Measurements from ENCODE around the gene SELENOO. TPM values are rescaled to one million over a fixed set of nuclear protein-coding genes. Genes with fewer than 3 reads are reported as not detected.

Gene SELENOO
- total and polyA plus RNA-seq, 2 of the 13 experiments (the other 11 are each of a cell fraction or from before 2014, with no cell fraction given) = 14.4 to 19.0 TPM

DNA sequence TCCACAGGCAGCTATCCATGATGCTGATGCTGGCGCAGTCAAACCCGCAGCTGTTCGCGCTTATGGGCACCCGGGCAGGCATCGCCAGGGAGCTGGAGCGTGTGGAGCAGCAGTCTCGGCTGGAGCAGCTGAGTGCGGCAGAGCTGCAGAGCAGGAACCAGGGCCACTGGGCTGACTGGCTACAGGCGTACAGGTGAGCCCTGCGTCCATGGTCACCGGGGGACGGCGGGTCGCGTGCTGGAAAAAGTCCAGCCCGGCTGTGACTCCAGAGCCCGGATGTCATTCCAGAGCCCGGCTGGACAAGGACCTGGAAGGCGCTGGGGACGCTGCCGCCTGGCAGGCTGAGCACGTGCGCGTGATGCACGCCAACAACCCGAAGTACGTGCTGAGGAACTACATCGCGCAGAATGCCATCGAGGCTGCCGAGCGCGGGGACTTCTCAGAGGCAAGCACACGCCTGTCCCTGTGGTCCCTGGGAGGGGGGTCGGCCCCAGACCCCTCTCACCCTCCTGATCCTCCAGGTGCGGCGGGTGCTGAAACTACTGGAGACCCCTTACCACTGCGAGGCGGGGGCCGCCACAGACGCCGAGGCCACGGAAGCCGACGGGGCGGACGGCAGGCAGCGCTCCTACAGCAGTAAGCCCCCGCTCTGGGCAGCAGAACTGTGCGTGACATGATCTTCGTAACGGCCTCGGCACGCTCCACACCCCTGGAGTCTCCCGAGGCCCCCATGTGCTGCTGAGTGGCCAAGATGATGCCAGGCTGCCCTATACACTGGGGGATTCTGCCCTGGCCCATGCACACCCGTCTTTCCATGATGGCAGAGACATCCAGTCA is 16.1 kb downstream of the SELENOO start:
- H4K20me1 ChIP-seq (ENCODE audit: insufficient read depth, low read length) = peaks cover 5% of the 10 kb centered on the region; the same call in 1 of the 2 replicates
- ATAC-seq (no peak), DNase-seq (ENCODE audit: low spot score) (no peak), FAIRE-seq (no peak)
- no peaks in the 10 kb centered on the region for H3K27me3 ChIP-seq (ENCODE audit: control insufficient read depth in 1 of 2, insufficient read depth in 2 of 2, low read length in 2 of 2)
- no peak overlapping the region for H3K4me3 ChIP-seq (replicated peaks in 1 of 3; ENCODE audit: insufficient read depth in 1 of 3, low read depth in 2 of 3, low read length in 3 of 3)
- H3K4me1 ChIP-seq (ENCODE audit: insufficient read depth, low read length) = no peaks in the 10 kb centered on the region
- in situ Hi-C loops (cut with HindIII; ENCODE audit: extremely low pct_ligation_motif_present, low pct_unique_long_range_greater_than_20kb) = no loop called here
- BruUV-seq (replicated peaks) = no TSS peak
- no peaks in the 10 kb centered on the region for H3K9me3 ChIP-seq (ENCODE audit: low read length)
- ChIA-PET CTCF (ENCODE audit: low intra/inter-chr PET ratio, low total read pairs) (no interaction called here), POLR2A (no interaction called here)
- peaks cover 18 to 70% of the 10 kb centered on the region in 2 experiments; a peak in 4 of 5 replicates for H3K36me3 ChIP-seq (replicated peaks in 1 of 2; ENCODE audit: control insufficient read depth in 1 of 2, insufficient read depth in 2 of 2, low read length in 2 of 2)
- intact Hi-C loops (cut with micrococcal nuclease; ENCODE audit: unreplicated experiment) = no loop called here
- WGBS (ENCODE audit: low lambda C conversion rate) = 96% methylated on average over 14 of the region's 57 CpGs
- H2AFZ ChIP-seq (ENCODE audit: low read length) = no peak overlapping the region
- no peak overlapping the region for H3K27ac ChIP-seq (ENCODE audit: extremely low read length, insufficient read depth, low read length)
- no peak overlapping the region for H3K9ac ChIP-seq (ENCODE audit: insufficient read depth, low read depth, low read length)
- no peak overlapping the region for H3K4me2 ChIP-seq (ENCODE audit: low read depth, low read length)
- H3K79me2 ChIP-seq (ENCODE audit: insufficient read depth, low read length) = peaks cover 19% of the 10 kb centered on the region
- TF ChIP-seq, protein P1, sequence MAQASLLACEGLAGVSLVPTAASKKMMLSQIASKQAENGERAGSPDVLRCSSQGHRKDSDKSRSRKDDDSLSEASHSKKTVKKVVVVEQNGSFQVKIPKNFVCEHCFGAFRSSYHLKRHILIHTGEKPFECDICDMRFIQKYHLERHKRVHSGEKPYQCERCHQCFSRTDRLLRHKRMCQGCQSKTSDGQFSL (CRISPR knock-in tag; IDR thresholded peaks at IDR 0.05) = no peak
- TF ChIP-seq SP2 (CRISPR knock-in tag; IDR thresholded peaks at IDR 0.05) = no peak
- TF ChIP-seq BHLHE40 (IDR thresholded peaks at IDR 0.05; ENCODE audit: low read length) = no peak
- TF ChIP-seq ZNF569 (CRISPR knock-in tag; IDR thresholded peaks at IDR 0.05; ENCODE audit: borderline replicate concordance) = no peak
- TF ChIP-seq ZNF737 (CRISPR knock-in tag; IDR thresholded peaks at IDR 0.05; ENCODE audit: borderline replicate concordance) = no peak
- TF ChIP-seq HNRNPK (IDR thresholded peaks at IDR 0.05; ENCODE audit: low read depth, low read length, poor library complexity, severe bottlenecking) = no peak
- no peak for TF ChIP-seq ATM (IDR thresholded peaks at IDR 0.05; ENCODE audit: borderline replicate concordance)
- no peak for TF ChIP-seq ZNF446 (CRISPR knock-in tag; IDR thresholded peaks at IDR 0.05)
- TF ChIP-seq JARID2 (CRISPR knock-in tag; IDR thresholded peaks at IDR 0.05; ENCODE audit: insufficient replicate concordance) = no peak
- TF ChIP-seq, protein P2, sequence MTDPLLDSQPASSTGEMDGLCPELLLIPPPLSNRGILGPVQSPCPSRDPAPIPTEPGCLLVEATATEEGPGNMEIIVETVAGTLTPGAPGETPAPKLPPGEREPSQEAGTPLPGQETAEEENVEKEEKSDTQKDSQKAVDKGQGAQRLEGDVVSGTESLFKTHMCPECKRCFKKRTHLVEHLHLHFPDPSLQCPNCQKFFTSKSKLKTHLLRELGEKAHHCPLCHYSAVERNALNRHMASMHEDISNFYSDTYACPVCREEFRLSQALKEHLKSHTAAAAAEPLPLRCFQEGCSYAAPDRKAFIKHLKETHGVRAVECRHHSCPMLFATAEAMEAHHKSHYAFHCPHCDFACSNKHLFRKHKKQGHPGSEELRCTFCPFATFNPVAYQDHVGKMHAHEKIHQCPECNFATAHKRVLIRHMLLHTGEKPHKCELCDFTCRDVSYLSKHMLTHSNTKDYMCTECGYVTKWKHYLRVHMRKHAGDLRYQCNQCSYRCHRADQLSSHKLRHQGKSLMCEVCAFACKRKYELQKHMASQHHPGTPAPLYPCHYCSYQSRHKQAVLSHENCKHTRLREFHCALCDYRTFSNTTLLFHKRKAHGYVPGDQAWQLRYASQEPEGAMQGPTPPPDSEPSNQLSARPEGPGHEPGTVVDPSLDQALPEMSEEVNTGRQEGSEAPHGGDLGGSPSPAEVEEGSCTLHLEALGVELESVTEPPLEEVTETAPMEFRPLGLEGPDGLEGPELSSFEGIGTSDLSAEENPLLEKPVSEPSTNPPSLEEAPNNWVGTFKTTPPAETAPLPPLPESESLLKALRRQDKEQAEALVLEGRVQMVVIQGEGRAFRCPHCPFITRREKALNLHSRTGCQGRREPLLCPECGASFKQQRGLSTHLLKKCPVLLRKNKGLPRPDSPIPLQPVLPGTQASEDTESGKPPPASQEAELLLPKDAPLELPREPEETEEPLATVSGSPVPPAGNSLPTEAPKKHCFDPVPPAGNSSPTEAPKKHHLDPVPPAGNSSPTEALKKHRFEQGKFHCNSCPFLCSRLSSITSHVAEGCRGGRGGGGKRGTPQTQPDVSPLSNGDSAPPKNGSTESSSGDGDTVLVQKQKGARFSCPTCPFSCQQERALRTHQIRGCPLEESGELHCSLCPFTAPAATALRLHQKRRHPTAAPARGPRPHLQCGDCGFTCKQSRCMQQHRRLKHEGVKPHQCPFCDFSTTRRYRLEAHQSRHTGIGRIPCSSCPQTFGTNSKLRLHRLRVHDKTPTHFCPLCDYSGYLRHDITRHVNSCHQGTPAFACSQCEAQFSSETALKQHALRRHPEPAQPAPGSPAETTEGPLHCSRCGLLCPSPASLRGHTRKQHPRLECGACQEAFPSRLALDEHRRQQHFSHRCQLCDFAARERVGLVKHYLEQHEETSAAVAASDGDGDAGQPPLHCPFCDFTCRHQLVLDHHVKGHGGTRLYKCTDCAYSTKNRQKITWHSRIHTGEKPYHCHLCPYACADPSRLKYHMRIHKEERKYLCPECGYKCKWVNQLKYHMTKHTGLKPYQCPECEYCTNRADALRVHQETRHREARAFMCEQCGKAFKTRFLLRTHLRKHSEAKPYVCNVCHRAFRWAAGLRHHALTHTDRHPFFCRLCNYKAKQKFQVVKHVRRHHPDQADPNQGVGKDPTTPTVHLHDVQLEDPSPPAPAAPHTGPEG (CRISPR knock-in tag; IDR thresholded peaks at IDR 0.05) = no peak
- peak; percentile 48 for TF ChIP-seq MED8 (CRISPR knock-in tag; IDR thresholded peaks at IDR 0.05; ENCODE audit: insufficient replicate concordance)
- TF ChIP-seq POLR2A (IDR thresholded peaks at IDR 0.05; ENCODE audit: insufficient read depth in 1 of 2, low read depth in 2 of 2, low read length in 2 of 2) = peak in 1 of 2 experiments; percentile 1; a peak in 1 of 4 replicates
- TF ChIP-seq, protein P3, sequence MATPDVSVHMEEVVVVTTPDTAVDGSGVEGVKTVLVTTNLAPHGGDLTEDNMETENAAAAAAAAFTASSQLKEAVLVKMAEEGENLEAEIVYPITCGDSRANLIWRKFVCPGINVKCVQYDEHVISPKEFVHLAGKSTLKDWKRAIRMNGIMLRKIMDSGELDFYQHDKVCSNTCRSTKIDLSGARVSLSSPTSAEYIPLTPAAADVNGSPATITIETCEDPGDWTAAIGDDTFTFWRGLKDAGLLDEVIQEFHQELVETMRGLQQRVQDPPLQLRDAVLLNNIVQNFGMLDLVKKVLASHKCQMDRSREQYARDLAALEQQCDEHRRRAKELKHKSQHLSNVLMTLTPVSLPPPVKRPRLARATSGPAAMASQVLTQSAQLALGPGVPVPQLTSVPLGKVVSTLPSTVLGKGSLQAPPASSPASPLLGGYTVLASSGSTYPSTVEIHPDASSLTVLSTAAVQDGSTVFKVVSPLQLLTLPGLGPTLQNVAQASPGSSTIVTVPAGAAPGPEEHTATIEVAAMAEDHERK (CRISPR knock-in tag; IDR thresholded peaks at IDR 0.05; ENCODE audit: low read depth) = no peak
- TF ChIP-seq DPF2 (CRISPR knock-in tag; IDR thresholded peaks at IDR 0.05; ENCODE audit: borderline replicate concordance, low read depth) = no peak
- TF ChIP-seq SATB2 (CRISPR knock-in tag; IDR thresholded peaks at IDR 0.05) = no peak
- TF ChIP-seq FOSL1 (CRISPR knock-in tag; IDR thresholded peaks at IDR 0.05; ENCODE audit: borderline replicate concordance) = no peak

All from HepG2 (cell line).